ENCODE results near the gene OTULIN.

DNA sequence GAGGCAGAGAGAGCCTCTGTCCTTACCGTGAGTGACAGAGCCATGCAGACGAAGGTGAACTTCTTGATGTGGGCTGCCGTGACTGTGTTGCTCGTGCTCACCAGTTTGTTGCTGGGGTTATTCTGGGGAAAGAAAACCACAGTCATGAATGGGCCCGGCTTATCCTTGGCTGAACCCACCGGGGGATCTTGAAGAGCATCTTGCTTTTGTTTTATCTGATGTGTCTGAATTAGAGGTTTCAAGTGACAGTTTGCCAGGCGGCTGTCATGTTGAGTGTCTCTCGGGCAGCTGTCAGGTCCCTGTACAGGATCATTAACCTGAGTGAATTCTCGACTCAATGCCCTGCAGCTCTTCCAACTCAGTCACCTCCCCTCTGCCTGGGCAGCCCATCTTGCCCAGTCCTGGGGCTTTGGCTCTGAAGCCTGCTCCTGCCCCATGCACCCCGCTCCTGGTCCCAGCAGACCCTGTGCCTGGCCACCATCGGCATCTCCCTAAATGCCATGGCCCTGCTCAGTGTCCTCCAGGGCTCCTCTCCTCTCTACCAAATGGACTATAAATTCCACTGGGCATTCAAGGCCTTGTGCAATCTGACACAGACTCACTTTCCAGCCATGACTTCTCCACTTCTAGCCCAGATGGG lies 77.4 kb downstream of the OTULIN start:
- TF ChIP-seq POLR2A (IDR thresholded peaks at IDR 0.05) = no peak
- TF ChIP-seq, protein P1, sequence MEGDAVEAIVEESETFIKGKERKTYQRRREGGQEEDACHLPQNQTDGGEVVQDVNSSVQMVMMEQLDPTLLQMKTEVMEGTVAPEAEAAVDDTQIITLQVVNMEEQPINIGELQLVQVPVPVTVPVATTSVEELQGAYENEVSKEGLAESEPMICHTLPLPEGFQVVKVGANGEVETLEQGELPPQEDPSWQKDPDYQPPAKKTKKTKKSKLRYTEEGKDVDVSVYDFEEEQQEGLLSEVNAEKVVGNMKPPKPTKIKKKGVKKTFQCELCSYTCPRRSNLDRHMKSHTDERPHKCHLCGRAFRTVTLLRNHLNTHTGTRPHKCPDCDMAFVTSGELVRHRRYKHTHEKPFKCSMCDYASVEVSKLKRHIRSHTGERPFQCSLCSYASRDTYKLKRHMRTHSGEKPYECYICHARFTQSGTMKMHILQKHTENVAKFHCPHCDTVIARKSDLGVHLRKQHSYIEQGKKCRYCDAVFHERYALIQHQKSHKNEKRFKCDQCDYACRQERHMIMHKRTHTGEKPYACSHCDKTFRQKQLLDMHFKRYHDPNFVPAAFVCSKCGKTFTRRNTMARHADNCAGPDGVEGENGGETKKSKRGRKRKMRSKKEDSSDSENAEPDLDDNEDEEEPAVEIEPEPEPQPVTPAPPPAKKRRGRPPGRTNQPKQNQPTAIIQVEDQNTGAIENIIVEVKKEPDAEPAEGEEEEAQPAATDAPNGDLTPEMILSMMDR (IDR thresholded peaks at IDR 0.05) = no peak
